HepG2 (cell line): ENCODE data around the gene USP24. TPM values are rescaled to one million over a fixed set of nuclear protein-coding genes. Genes with fewer than 3 reads are reported as not detected.

Experiments
- AGO1 ChIP-seq: fragments of 200-400 bp; formaldehyde crosslinking; IDR thresholded peaks from 2 replicates; pipeline ENCODE4 v1.6.1; 2017; ENCODE audit warnings: mild to moderate bottlenecking, low read depth, low read length, moderate library complexity; ENCODE audit not compliant: poor library complexity, severe bottlenecking
- CENPX ChIP-seq: sonication (generic); formaldehyde crosslinking; IDR thresholded peaks from 2 replicates; pipeline ENCODE4 v1.9.0; 2021; ENCODE audit warnings: mild to moderate bottlenecking, missing genetic modification reagents, moderate library complexity
- DR1 ChIP-seq: sonication (generic); formaldehyde crosslinking; IDR thresholded peaks from 2 replicates; pipeline ENCODE4 v1.8.0; 2021; ENCODE audit warnings: mild to moderate bottlenecking, missing genetic modification reagents, inconsistent platforms
- KDM3A ChIP-seq: IDR thresholded peaks from 2 replicates; pipeline ENCODE4 v1.6.1; 2018; ENCODE audit warnings: low read depth, missing compliant biosample characterization
- NCOA5 ChIP-seq: sonication (generic); formaldehyde crosslinking; IDR thresholded peaks from 2 replicates; pipeline ENCODE4 v1.4.0; 2020; ENCODE audit warnings: missing genetic modification reagents
- PHB2 ChIP-seq: fragments of 450-650 bp; IDR thresholded peaks from 2 replicates; pipeline ENCODE4 v1.6.1; 2018; ENCODE audit not compliant: partially characterized antibody
- RAD51 ChIP-seq: fragments of 450-650 bp; IDR thresholded peaks from 2 replicates; pipeline ENCODE4 v1.6.1; 2016; ENCODE audit warnings: borderline replicate concordance
- SPEN ChIP-seq: sonication (generic); formaldehyde crosslinking; IDR thresholded peaks from 2 replicates; pipeline ENCODE4 v1.5.1; 2020; ENCODE audit warnings: low read depth, mild to moderate bottlenecking, missing genetic modification reagents
- ZBTB42 ChIP-seq: sonication (generic); formaldehyde crosslinking; IDR thresholded peaks from 2 replicates; pipeline ENCODE4 v1.5.0; 2020; ENCODE audit warnings: mild to moderate bottlenecking, missing genetic modification reagents
- ZC3H4 ChIP-seq: sonication (generic); formaldehyde crosslinking; IDR thresholded peaks from 2 replicates; pipeline ENCODE4 v1.4.0; 2020; ENCODE audit warnings: missing genetic modification reagents, borderline replicate concordance
- ZFAT ChIP-seq: sonication (generic); formaldehyde crosslinking; conservative IDR thresholded peaks from 2 replicates; pipeline ENCODE4 v1.8.1; 2023; ENCODE audit warnings: missing genetic modification reagents, inconsistent platforms
- ZFP1 ChIP-seq: IDR thresholded peaks from 2 replicates; pipeline ENCODE4 v1.6.1; 2016
- ZNF10 ChIP-seq: sonication (generic); formaldehyde crosslinking; IDR thresholded peaks from 2 replicates; pipeline ENCODE4 v1.4.0; 2020; ENCODE audit warnings: mild to moderate bottlenecking, low read depth, missing genetic modification reagents, borderline replicate concordance
- ZNF20 ChIP-seq: sonication (generic); formaldehyde crosslinking; IDR thresholded peaks from 2 replicates; pipeline ENCODE4 v1.4.0; 2020; ENCODE audit warnings: mild to moderate bottlenecking, moderate library complexity, missing genetic modification reagents
- ZNF205 ChIP-seq: IDR thresholded peaks from 2 replicates; pipeline ENCODE4 v1.6.1; 2018; ENCODE audit warnings: missing biosample characterization, missing genetic modification reagents
- ZNF207 ChIP-seq: fragments of 450-650 bp; IDR thresholded peaks from 2 replicates; pipeline ENCODE4 v1.6.1; 2016; ENCODE audit warnings: antibody characterized with exemption, borderline replicate concordance
- ZNF282 ChIP-seq: fragments of 450-650 bp; IDR thresholded peaks from 2 replicates; pipeline ENCODE4 v1.6.1; 2018; ENCODE audit not compliant: partially characterized antibody
- ZNF468 ChIP-seq: sonication (generic); formaldehyde crosslinking; IDR thresholded peaks from 2 replicates; pipeline ENCODE4 v1.8.0; 2022; ENCODE audit warnings: mild to moderate bottlenecking, moderate library complexity, missing genetic modification reagents
- ZNF484 ChIP-seq: sonication (generic); formaldehyde crosslinking; IDR thresholded peaks from 2 replicates; pipeline ENCODE4 v1.5.1; 2020; ENCODE audit warnings: mild to moderate bottlenecking, low read depth, missing genetic modification reagents, borderline replicate concordance
- ZNF644 ChIP-seq: IDR thresholded peaks from 2 replicates; pipeline ENCODE4 v1.6.1; 2016; ENCODE audit warnings: low read depth
- ZNF75D ChIP-seq: sonication (generic); formaldehyde crosslinking; IDR thresholded peaks from 2 replicates; pipeline ENCODE4 v1.8.1; 2023; ENCODE audit warnings: missing genetic modification reagents, mild to moderate bottlenecking, borderline replicate concordance
- polyA plus RNA-seq, 8 experiments: library from polyadenylated mRNA; depleted of rRNA in 3 of 8; stranded (reverse) in 7 of 8; unstranded in 1 of 8; fragments of >200 nt; fragmentation: Illumina TruSeq in 4 of 8; extraction: Trizol in 4 of 8; gene quantifications; 2 replicates each; pipeline versions ENCODE4 v1.2.1 to v1.2.3, GENCODE V29; 2011 to 2016; ENCODE audit warnings: low read depth in 4 of 8, missing spikeins in 1 of 8, mixed read lengths in 1 of 8; ENCODE audit not compliant: insufficient read depth in 1 of 8
- total RNA-seq, 5 experiments: library from RNA; depleted of rRNA; stranded (reverse); fragments of >200 nt; fragmentation: Illumina TruSeq; extraction: Trizol; gene quantifications; 2 replicates each; pipeline ENCODE4 v1.2.3, GENCODE V29; 2016; ENCODE audit warnings: low read depth in 1 of 5
- TF ChIP-seq, protein P1 (sequence below): sonication (generic); formaldehyde crosslinking; IDR thresholded peaks from 2 replicates; pipeline ENCODE4 v1.8.0; 2022; ENCODE audit warnings: low read depth, missing genetic modification reagents
- TF ChIP-seq, protein P2 (sequence below): IDR thresholded peaks from 2 replicates; pipeline ENCODE4 v1.6.1; 2016; ENCODE audit warnings: low read depth, control low read depth
- TF ChIP-seq, protein P3 (sequence below): sonication (generic); formaldehyde crosslinking; IDR thresholded peaks from 2 replicates; pipeline ENCODE4 v1.4.0; 2020; ENCODE audit warnings: missing genetic modification reagents, mild to moderate bottlenecking, borderline replicate concordance

USP24 gene
- total and polyA plus RNA-seq, 2 of the 13 experiments (the other 11 are each of a cell fraction or from before 2014, with no cell fraction given), result 18.8 to 47.6 TPM

DNA sequence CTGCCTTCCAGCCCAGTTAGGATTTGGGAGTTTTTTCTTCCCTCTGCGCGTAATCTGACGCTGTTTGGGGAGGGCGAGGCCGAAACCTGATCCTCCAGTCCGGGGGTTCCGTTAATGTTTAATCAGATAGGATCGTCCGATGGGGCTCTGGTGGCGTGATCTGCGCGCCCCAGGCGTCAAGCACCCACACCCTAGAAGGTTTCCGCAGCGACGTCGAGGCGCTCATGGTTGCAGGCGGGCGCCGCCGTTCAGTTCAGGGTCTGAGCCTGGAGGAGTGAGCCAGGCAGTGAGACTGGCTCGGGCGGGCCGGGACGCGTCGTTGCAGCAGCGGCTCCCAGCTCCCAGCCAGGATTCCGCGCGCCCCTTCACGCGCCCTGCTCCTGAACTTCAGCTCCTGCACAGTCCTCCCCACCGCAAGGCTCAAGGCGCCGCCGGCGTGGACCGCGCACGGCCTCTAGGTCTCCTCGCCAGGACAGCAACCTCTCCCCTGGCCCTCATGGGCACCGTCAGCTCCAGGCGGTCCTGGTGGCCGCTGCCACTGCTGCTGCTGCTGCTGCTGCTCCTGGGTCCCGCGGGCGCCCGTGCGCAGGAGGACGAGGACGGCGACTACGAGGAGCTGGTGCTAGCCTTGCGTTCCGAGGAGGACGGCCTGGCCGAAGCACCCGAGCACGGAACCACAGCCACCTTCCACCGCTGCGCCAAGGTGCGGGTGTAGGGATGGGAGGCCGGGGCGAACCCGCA lies 175.7 kb downstream of the USP24 start, which contains the start of gene PCSK9 (continued):
- TF ChIP-seq ZNF10 (CRISPR knock-in tag) (no peak), ZNF282 (no peak), ZFAT (no peak), ZNF20 (CRISPR knock-in tag) (0 out of 2 replicates have a peak, but pooled peaks have one; percentile 37), RAD51 (no peak), ZNF205 (CRISPR knock-in tag) (peak; percentile 84), DR1 (peak; percentile 95), ZNF75D (CRISPR knock-in tag) (no peak), ZNF468 (0 out of 2 replicates have a peak, but pooled peaks have one; percentile 72), ZBTB42 (CRISPR knock-in tag) (peak; percentile 83), CENPX (CRISPR knock-in tag) (no peak), PHB2 (no peak), ZFP1 (CRISPR knock-in tag) (0 out of 2 replicates have a peak, but pooled peaks have one; percentile 54), ZNF484 (CRISPR knock-in tag) (no peak), KDM3A (CRISPR knock-in tag) (peak; percentile 66; the same call in 1 of the 2 replicates), ZC3H4 (CRISPR knock-in tag) (no peak), ZNF644 (CRISPR knock-in tag) (no peak), AGO1 (no peak), NCOA5 (CRISPR knock-in tag) (no peak), ZNF207 (no peak), SPEN (CRISPR knock-in tag) (peak; percentile 85)
- TF ChIP-seq, protein P1, sequence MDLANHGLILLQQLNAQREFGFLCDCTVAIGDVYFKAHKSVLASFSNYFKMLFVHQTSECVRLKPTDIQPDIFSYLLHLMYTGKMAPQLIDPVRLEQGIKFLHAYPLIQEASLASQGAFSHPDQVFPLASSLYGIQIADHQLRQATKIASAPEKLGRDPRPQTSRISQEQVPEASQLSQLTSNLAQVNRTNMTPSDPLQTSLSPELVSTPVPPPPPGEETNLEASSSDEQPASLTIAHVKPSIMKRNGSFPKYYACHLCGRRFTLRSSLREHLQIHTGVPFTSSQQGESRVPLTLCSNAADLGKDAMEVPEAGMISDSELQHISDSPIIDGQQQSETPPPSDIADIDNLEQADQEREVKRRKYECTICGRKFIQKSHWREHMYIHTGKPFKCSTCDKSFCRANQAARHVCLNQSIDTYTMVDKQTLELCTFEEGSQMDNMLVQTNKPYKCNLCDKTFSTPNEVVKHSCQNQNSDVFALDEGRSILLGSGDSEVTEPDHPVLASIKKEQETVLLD (CRISPR knock-in tag), result no peak; the same call in 1 of the 2 replicates
- TF ChIP-seq, protein P2, sequence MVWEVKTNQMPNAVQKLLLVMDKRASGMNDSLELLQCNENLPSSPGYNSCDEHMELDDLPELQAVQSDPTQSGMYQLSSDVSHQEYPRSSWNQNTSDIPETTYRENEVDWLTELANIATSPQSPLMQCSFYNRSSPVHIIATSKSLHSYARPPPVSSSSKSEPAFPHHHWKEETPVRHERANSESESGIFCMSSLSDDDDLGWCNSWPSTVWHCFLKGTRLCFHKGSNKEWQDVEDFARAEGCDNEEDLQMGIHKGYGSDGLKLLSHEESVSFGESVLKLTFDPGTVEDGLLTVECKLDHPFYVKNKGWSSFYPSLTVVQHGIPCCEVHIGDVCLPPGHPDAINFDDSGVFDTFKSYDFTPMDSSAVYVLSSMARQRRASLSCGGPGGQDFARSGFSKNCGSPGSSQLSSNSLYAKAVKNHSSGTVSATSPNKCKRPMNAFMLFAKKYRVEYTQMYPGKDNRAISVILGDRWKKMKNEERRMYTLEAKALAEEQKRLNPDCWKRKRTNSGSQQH (CRISPR knock-in tag), result no peak; the same call in 1 of the 2 replicates
- TF ChIP-seq, protein P3, sequence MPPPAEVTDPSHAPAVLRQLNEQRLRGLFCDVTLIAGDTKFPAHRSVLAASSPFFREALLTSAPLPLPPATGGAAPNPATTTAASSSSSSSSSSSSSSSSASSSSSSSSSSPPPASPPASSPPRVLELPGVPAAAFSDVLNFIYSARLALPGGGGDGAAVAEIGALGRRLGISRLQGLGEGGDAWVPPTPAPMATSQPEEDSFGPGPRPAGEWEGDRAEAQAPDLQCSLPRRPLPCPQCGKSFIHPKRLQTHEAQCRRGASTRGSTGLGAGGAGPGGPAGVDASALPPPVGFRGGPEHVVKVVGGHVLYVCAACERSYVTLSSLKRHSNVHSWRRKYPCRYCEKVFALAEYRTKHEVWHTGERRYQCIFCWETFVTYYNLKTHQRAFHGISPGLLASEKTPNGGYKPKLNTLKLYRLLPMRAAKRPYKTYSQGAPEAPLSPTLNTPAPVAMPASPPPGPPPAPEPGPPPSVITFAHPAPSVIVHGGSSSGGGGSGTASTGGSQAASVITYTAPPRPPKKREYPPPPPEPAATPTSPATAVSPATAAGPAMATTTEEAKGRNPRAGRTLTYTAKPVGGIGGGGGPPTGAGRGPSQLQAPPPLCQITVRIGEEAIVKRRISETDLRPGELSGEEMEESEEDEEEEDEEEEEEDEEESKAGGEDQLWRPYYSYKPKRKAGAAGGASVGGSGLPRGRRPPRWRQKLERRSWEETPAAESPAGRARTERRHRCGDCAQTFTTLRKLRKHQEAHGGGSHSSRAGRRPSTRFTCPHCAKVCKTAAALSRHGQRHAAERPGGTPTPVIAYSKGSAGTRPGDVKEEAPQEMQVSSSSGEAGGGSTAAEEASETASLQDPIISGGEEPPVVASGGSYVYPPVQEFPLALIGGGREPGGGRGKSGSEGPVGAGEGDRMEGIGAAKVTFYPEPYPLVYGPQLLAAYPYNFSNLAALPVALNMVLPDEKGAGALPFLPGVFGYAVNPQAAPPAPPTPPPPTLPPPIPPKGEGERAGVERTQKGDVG, result peak; percentile 33; the same call in 1 of the 2 replicates
